Stimulated activated CD8-positive, alpha-beta memory T cell treated with anti-CD3 and anti-CD28 coated beads, Interleukin-15, amount 100 ng/mL, for 48 hours (primary cell): ENCODE data around the gene PTGDR2.

ENCODE experiments used
- DNase-seq, 2 donors: peaks; one replicate each; pipeline ENCODE4 v3.0.0-alpha.2; 2020; ENCODE audit warnings: low read depth in 2 of 2

PTGDR2 gene

DNA sequence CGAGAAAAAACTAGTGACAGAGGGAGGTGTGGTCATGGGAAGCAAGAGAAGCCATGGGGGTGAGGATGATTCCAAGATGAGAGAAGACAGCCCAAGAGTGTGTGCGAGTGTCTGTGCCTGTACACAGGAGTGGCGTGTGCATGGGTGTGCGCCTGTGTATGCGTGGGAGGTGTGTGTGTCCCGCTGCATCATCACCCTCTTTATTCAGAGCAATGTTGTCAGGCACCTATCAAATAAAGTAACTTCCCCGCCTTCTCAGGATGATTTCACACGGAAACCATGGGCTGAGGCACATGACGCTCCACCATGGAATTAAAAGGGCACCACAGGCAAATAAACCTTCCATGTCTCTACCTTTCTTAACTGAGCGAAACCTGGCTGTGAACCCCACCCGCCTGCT lies 46.1 kb downstream of the PTGDR2 start:
- no peak for DNase-seq

DNA sequence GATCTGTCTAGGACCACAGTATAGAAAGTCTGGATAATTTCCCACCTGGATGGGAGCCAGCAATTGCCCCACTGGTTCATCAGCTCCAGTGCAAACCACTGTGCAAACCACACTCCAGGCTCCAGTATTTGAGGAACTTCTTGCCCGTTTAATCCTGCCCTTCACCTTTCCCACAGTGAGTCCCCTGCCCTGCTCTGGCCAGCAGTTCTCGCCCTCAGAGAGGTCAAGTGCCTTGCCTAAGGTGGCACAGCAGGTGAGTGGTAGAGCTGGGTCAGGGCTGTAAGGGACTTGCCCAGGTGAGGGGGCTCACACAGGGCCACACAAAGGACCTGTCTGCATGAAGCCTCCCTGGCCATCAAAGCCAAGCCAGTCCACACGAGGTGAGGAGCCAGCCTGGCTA lies 46.5 kb downstream of the PTGDR2 start:
- no peak for DNase-seq

DNA sequence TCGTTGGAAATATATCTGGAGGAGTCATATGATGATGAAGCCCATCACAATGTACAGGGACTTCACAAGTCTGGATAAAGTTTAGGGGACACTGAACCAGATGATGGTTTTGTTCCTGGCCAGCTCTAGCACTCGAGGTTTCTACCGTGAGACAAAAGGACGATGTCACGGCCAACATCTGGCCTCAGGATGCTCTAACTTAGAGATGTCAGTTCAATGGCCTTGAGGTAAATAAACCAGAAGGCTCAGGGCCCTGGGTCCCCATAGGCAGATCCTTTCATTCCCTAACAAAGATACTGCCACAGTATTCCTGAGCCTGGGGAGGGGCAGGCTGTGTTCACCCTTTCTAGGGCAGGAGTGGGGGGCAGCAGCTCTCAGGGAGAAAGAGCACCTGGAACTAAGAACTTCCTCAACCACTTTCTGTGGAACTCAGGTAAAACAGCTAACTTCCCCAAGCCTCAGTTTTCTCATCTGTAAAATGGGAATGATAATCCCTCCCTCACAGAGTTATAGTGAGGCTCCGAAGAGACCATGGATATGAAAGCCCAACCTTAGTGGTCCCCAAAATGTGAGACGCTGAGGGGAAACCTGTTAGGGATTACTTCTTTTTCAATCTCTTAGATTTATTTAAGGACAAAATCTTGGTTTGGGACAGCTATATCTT lies 52.3 kb downstream of the PTGDR2 start:
- no peak for DNase-seq

DNA sequence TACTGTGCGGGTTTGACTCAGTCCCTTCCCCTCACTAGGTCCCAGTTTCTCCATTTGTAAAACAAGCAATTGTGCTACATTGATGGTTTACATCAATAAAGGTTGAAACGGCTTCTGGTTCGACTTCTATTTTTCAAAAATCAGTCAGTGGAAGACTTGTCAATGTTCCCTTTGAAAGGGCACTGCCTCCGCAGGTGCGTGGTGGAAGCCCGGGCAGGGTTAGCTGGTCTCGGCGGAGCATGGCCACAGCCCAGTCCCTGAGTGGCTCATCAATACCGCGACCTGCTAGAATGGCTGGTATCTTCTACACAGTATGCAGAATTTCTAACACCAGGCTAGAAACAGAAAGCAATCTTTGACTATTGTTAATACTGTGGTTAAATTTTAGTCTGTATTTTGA lies 54.6 kb downstream of the PTGDR2 start:
- no peak for DNase-seq
